Esophagus squamous epithelium (tissue), 4 donors: ENCODE data around the gene PEX7.

Experiments
- POLR2A ChIP-seq, 4 donors: fragments of 450-650 bp; IDR thresholded peaks; one replicate each; pipeline ENCODE4 v1.6.1; 2017; ENCODE audit warnings: antibody characterized with exemption in 4 of 4, mild to moderate bottlenecking in 4 of 4, moderate library complexity in 3 of 4
- TF ChIP-seq, protein P1 (sequence below), 6 experiments: fragments of 450-650 bp in 4 of 6; fragments of 200-600 bp in 2 of 6; sonication (generic) in 2 of 6; IDR thresholded peaks; one replicate each; pipeline ENCODE4 v1.5.1; 2016 to 2019; ENCODE audit warnings: antibody characterized with exemption in 6 of 6, mild to moderate bottlenecking in 4 of 6, moderate library complexity in 4 of 6

GRCh38 chr6:136960781-136961180 is 138.4 kb downstream of the PEX7 start:
- TF ChIP-seq, protein P1, sequence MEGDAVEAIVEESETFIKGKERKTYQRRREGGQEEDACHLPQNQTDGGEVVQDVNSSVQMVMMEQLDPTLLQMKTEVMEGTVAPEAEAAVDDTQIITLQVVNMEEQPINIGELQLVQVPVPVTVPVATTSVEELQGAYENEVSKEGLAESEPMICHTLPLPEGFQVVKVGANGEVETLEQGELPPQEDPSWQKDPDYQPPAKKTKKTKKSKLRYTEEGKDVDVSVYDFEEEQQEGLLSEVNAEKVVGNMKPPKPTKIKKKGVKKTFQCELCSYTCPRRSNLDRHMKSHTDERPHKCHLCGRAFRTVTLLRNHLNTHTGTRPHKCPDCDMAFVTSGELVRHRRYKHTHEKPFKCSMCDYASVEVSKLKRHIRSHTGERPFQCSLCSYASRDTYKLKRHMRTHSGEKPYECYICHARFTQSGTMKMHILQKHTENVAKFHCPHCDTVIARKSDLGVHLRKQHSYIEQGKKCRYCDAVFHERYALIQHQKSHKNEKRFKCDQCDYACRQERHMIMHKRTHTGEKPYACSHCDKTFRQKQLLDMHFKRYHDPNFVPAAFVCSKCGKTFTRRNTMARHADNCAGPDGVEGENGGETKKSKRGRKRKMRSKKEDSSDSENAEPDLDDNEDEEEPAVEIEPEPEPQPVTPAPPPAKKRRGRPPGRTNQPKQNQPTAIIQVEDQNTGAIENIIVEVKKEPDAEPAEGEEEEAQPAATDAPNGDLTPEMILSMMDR (IDR thresholded peaks at IDR 0.05) = no peak
- no peak for TF ChIP-seq POLR2A (IDR thresholded peaks at IDR 0.05)
